ENCODE measurements around the gene MAPK8IP1.

MAPK8IP1 gene

DNA sequence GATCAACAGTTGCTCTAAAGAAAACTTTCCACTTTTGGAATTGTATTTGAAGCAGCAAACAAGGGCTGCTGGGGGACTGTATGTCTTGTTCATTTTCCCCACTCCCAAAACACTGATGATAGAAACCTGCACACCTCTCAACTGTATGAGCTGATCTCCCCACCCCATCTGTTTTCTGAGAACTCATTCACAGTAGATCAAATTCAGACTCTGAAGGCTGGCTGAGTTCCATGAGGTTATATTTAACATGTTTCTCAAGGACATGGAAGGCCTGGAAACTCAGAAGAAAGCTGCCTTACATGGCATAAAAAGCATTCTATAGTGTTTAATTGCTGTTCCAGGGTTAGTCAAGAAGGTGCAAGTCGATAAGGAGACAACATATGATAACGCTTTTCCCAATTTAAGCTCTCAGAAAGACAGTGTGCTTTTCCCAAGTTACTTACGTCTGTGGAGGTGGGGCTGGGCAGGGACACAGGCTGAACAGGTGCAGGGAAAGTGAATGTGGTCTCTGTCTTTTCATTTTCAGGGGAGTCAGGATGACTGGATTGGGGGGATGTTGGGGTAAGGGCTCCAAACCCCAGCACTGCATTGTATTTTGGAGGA is 60.0 kb downstream of the MAPK8IP1 start:
- no peak for DNase-seq (ENCODE audit: low spot score)

DNA sequence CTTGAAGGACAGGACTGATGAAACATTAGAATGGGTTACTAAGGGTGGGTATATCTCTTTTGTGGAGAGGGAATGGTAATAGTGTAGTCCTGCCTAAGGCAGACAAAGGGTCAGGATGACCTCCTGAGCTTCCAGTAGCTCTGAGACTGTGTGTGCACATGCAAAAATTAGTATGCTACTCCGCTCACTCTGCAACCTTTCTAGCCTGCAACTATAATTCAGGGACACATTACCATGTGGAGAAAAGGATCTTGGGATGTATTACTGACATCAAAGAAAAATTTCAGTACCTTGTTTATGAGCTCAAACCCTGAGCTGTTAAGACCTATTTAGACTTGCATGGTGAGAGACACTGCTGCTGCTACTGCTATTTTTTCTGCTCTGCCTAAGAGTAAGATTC is 62.4 kb downstream of the MAPK8IP1 start:
- no peak for DNase-seq (ENCODE audit: low spot score)

- DNase-seq (ENCODE audit: low spot score), result no peak
Measured at GRCh38 chr11:45948356-45948755, 62.9 kb downstream of the MAPK8IP1 start.

DNA sequence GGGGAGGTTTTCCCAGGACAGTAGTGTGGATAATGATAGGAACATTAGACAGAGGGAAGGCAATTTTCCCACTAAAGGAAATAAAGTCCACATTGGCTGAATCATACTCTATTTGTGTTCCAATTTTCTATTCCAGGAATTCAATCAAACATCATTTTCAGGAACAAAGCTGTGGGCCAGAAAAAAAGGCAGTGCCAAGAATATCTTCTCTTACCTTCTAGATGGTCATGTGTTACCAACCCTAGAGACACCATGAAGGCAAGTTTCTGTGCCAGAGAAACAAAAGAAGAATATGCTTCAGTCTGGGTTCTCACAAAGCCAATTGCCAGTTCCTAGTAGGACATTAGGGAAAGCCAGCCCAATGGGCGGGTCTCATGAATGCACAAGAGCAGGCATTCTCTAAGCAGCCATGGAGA is 64.5 kb downstream of the MAPK8IP1 start:
- no peak for DNase-seq (ENCODE audit: low spot score)

All from AG08395 (cell line).